GM21515 (cell line): Measurements from ENCODE around the gene EYA2.
"Not testable (repeated sequence)": the region's sequence is repeated elsewhere in the genome, so short reads cannot be mapped to it uniquely, and the experiment has no call there.

Source experiments
- ATAC-seq: cut with Tn5 transposase; IDR thresholded peaks from one replicate; pipeline ENCODE4 v1.9.1; 2021; ENCODE audit not compliant: unreplicated experiment

The EYA2 gene

GRCh38 chr20:47160992-47161391, 266.3 kb downstream of the EYA2 start:
- ATAC-seq = no peak

- no peak for ATAC-seq
These were observed 266.8 kb downstream of the EYA2 start for GRCh38 chr20:47161411-47161810.

GRCh38 chr20:47164140-47164539, 269.5 kb downstream of the EYA2 start:
- no peak for ATAC-seq

GRCh38 chr20:47165376-47165865, 270.8 kb downstream of the EYA2 start:
- ATAC-seq = no peak

- no peak for ATAC-seq
These were observed 273.2 kb downstream of the EYA2 start for GRCh38 chr20:47167846-47168245.

- no peak for ATAC-seq
These were observed 277.9 kb downstream of the EYA2 start for GRCh38 chr20:47172579-47172978.

GRCh38 chr20:47173596-47174216, 279.1 kb downstream of the EYA2 start:
- no peak for ATAC-seq

DNA sequence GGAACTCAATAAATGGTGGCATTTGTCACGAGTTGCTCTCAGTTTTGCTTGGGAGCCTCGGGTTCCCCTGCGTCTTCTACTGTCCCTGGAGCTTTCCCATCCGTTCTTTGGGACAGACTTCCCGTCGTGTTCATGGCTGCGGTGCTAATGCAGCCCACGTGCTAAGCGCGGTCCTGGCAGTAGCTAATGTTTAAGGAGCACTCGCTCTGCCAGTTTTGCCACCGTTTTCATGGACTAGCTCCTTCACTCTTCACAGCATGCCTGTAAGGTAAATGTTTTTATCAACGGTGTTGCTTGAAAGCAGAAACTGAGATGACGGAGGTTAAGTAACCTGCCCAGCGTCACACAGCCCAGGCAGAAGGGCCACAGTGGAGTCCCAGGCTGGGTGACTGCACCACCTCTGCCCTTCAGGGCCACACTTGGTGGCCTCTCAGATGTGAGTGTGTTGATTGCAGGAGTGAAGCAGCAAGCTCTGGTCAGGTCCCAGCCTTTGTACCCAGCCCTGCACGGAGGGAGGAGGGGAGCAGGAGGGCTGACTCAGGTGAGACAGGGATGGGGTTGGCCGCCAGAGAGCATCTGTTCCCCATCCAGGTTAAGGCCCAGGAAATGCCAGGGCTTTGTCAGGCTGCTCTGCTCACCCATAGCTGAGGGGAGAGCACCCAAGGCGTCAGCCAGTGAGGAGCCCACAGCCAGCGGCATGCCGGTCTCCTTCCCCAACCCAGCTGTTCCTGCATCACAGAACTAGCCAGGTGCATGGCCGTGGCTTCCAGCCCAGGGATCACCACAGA, 280.0 kb downstream of the EYA2 start:
- ATAC-seq = no peak

DNA sequence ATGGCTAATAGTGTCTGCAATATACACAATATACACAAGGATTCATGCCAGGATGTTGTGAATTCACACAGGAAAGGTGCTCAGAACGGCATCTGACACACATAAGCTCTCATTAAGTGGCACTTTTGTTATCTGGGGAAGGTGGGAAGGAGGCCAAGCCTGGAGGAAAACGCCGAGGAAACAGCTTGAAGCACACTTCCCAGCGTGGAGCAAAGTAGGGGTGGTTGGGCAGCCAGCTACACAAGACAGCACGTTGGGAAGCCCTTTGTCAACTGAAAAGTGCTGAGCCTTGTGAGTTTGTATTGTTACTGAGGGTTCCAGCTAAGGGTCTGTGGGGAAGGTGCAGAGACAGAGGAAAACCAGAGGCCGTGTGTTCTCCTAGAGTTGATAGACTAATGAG, 280.9 kb downstream of the EYA2 start:
- ATAC-seq = no peak

DNA sequence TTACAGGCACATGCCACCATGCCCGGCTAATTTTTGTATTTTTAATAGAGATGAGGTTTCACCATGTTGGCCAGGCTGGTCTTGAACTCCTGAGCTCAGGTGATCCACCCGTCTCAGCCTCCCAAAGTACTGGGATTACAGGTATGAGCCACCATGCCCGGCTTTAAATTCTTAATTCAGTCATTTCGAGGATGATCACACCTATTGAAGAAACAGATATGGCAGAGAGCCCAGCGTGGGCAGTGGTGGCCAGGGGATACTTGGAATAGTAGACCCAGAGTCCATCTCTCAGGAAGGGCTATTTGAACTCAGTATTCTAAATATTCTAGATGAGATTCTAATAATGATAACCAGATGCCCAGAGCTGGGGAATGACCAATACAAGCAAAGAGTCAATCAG, 281.6 kb downstream of the EYA2 start:
- ATAC-seq = not testable (repeated sequence)

DNA sequence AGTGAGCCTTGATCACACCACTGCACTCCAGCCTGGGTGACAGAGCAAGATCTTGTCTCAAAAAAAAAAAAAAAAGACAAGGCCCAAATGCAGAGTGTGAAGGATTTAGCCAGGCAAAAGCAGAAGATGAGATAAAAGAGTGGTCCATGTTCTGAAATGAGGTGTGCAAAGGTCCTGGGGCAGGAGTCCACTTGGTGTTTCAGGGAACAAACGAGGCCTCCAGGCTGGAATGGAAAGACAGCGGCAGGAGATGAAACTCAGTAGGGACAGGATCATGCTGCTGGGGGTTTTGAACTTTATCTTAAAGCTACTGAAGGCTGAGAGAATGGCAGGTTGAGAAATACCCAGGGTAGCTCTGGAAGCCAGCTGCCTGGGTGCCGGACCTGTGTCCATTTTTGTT, 283.6 kb downstream of the EYA2 start:
- no peak for ATAC-seq

GRCh38 chr20:47178851-47179250, 284.2 kb downstream of the EYA2 start:
- no peak for ATAC-seq

DNA sequence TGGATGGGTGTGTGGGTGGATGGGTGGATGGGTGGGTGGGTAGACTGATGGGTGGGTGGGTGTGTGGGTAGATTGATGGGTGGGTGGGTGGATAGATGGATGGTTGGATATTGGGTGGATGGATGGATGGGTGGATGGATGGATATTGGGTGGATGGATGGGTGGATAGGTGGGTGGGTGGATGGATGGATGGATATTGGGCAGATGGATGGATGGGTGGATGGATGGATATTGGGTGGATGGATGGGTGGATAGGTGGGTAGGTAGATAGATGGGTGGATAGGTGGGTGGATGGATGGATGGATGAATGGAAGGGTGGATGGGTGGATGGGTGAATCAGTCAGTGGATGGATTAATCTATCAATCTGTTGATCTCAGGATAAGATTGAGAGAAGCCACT, 284.6 kb downstream of the EYA2 start:
- ATAC-seq = no peak

- ATAC-seq = no peak
These were observed 286.6 kb downstream of the EYA2 start for GRCh38 chr20:47181056-47181862.

DNA sequence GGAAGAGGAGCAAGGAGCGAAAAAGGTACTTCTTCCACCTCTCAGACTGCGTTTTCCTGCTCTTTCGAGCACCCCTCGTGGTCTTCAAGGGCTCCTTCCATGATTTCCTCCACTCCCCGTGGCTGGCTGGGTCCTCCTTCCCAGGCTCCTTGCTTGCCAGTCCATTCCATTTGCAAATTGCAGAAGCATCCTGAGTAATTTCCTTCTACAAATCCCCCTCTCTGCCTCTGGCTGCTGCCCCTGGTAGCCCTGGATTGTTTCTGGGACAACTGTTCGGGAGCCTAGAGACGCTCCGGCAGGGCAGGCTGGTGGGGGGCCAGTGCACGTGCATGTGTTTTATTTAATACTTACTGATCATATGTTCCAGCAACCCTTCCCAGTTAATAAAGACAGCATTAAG, 288.7 kb downstream of the EYA2 start:
- ATAC-seq = no peak

DNA sequence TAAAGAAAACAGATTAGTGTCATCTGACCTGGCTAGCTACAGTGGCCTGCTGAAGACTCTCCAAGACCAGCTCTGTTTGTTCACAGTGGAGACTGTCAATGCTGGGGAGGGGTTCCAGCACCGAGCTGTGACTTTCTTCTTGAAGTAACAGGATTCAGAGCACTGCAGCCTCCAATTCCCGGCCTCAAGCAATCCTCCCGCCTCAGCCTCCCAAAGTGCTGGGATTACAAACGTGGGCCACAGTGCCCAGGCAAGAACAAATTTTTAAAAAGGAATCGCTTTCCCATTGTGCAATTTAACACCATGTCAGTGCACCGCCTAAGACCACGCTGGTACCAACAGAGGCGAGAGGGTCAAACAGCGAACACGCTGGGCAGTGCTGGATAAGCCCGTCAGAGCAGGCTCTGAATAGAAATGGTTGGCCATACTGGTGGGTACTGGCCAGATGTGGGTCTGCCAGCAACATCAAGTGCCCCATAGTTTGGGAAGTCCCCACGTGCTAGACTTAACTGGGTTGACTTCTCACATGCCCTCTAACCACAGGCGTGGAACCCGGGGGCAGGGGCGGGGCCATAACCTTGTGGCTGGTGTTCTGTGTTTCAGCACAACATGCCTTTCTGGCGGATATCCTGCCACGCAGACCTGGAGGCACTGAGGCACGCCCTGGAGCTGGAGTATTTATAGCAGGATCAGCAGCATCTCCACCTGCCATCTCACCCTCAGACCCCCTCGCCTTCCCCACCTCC, 293.0 kb downstream of the EYA2 start:
- ATAC-seq = no peak

DNA sequence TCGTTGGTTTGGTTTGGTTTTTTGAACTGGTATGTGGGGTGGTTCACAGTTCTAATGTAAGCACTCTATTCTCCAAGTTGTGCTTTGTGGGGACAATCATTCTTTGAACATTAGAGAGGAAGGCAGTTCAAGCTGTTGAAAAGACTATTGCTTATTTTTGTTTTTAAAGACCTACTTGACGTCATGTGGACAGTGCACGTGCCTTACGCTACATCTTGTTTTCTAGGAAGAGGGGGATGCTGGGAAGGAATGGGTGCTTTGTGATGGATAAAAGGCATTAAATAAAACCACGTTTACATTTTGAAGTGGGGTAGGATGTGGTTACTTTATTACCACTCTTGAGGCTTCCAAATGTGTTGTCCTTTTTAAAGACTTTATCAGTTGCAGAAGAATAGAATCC, 293.9 kb downstream of the EYA2 start:
- ATAC-seq = no peak

DNA sequence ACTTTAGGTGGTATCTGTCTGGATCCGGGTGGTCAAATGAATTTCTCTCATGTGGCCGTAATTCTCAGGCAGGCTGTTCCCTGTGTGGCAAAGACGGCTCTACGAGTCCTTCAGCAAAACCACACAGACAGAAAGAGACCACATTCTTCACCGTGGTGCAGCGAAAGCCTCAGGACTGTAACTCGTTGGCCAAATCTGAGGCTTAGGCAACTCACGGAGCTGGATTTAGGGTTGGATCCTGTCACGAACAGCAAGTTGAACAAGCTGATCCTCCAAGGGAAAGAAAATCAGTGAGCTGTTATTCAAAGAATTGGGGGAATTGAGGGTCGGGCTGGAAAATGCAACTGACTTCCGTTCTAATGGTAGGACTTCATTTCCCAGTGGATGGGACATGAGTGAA, 294.4 kb downstream of the EYA2 start:
- no peak for ATAC-seq

GRCh38 chr20:47191074-47191673, 296.5 kb downstream of the EYA2 start:
- no peak for ATAC-seq

DNA sequence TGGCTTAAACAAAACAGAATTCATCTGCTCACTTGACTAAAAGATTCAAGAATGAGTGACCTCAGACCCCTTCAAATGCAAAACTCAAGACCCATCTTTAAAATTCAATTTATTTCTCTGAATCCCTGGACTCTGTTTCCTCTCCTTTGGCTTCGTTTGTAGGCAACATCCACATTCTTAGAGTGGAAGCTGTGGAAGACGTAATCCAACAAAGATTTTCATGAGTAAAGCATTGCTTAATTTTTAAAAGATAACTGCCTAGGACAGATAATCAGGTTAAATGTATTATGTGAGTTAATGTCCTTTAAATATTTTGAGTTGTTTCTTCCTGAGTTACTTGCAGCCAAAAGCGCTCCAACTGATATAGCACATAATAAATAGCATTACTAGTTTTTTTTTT, 297.3 kb downstream of the EYA2 start:
- ATAC-seq = no peak

GRCh38 chr20:47195573-47195972, 300.9 kb downstream of the EYA2 start:
- no peak for ATAC-seq
